ENCODE data around the gene NOP10. TPM values are rescaled to one million over a fixed set of nuclear protein-coding genes. Genes with fewer than 3 reads are reported as not detected.

Gene NOP10
- total and polyA plus RNA-seq, 2 donors (not counting 1 experiment from before 2014, with no cell fraction given), result 68.2 to 133 TPM

DNA sequence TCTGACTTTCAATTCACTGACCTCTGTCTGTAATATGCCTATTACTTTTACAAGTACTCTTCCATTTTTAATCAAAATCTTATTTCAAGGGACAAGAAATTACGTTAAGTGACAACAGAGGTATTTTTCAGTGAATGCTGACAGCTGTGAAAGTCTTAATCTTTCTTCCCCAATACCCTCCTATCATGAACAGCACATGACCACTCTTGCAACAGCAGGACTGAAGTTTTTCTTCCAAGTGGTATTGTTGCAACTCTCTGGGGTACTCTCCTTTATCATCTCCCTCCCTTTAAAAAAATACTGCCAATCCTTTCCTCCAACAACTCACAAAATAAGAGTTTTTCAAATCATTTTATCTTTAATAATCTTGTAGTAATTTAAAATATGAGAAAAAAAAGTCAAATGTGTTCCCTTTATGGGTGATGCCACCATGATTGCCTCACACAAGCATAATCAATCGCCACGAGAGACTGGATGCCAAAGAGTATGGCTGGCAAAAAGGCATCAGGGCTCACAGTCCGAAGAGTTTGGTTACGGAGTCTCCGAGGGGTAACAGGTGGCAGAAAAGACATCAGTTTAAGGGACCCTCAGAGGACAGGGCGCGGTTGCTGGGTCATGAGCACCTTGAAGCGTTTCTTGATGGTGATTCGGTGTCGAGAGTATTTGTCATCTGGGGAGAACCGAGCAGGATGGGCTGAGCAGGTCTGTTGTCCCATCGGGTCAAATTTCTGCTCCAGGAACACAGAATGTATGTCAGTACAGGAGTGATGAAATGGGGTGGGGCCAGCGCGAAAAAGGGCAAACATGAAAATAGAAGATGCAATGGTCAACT is 1.3 kb downstream of the NOP10 start:
- peak overlapping the region; percentile 63 for H3K27ac Mint-ChIP-seq
- H3K4me3 Mint-ChIP-seq, result peak overlapping the region; percentile 85
- DNase-seq (no peak), ATAC-seq (ENCODE audit: low read depth) (no peak)
- H3K4me1 Mint-ChIP-seq, result peaks cover 26% of the 10 kb centered on the region
- intact Hi-C loops (cut with micrococcal nuclease), result loop anchor here (2.0 kb wide), 1 partner anchor 101 kb away; no protein-coding TSS in a partner anchor
- H3K4me2 ChIP-seq (replicated peaks; ENCODE audit: low read depth, low read length, poor library complexity, severe bottlenecking), result peak overlapping the region; percentile 68
- TF ChIP-seq, protein P1, sequence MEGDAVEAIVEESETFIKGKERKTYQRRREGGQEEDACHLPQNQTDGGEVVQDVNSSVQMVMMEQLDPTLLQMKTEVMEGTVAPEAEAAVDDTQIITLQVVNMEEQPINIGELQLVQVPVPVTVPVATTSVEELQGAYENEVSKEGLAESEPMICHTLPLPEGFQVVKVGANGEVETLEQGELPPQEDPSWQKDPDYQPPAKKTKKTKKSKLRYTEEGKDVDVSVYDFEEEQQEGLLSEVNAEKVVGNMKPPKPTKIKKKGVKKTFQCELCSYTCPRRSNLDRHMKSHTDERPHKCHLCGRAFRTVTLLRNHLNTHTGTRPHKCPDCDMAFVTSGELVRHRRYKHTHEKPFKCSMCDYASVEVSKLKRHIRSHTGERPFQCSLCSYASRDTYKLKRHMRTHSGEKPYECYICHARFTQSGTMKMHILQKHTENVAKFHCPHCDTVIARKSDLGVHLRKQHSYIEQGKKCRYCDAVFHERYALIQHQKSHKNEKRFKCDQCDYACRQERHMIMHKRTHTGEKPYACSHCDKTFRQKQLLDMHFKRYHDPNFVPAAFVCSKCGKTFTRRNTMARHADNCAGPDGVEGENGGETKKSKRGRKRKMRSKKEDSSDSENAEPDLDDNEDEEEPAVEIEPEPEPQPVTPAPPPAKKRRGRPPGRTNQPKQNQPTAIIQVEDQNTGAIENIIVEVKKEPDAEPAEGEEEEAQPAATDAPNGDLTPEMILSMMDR (IDR thresholded peaks at IDR 0.05), result no peak
- TF ChIP-seq EZH2 (IDR thresholded peaks at IDR 0.05; ENCODE audit: borderline replicate concordance, insufficient read depth, low read depth, low read length, poor library complexity, severe bottlenecking), result no peak
- H4K20me1 ChIP-seq (ENCODE audit: control insufficient read depth, insufficient read depth, low read length, poor library complexity, severe bottlenecking), result no peaks in the 10 kb centered on the region
- H3K36me3 ChIP-seq (replicated peaks in 1 of 2; ENCODE audit: control extremely low read depth in 1 of 2, control insufficient read depth in 1 of 2, extremely low read depth in 1 of 2, insufficient read depth in 2 of 2, low read length in 1 of 2), result peaks cover 0 to 26% of the 10 kb centered on the region in 2 experiments
- peak overlapping the region; percentile 85 for H3K9ac ChIP-seq (ENCODE audit: low read length)
- peak overlapping the region in 1 of 2 donors; percentile 81 for H3K27ac ChIP-seq (ENCODE audit: low read length in 2 of 2)
- H3K27me3 ChIP-seq (replicated peaks in 1 of 4; ENCODE audit: control extremely low read depth in 1 of 4, control insufficient read depth in 3 of 4, insufficient read depth in 4 of 4, low read length in 3 of 4), result no peaks in the 10 kb centered on the region
- peaks cover 16 to 19% of the 10 kb centered on the region in 2 donors for H3K4me1 ChIP-seq (ENCODE audit: control insufficient read depth in 2 of 2, insufficient read depth in 2 of 2, low read length in 2 of 2)
- POLR2A ChIA-PET, result interaction anchor here (2.2 kb wide), 1 partner anchor 25 kb away, joined by 23 read pairs; the partner anchor contains the start of gene LPCAT4
- H3K27me3 Mint-ChIP-seq, result no peaks in the 10 kb centered on the region
- H3K79me2 ChIP-seq (ENCODE audit: control insufficient read depth, insufficient read depth, low read length), result peaks cover 61% of the 10 kb centered on the region
- CTCF ChIA-PET, result interaction anchor here (2.7 kb wide), 1 partner anchor 26 kb away, joined by 52 read pairs; the partner anchor contains the start of gene LPCAT4
- no peaks in the 10 kb centered on the region for H3K9me3 ChIP-seq (ENCODE audit: control extremely low read depth in 1 of 3, control insufficient read depth in 2 of 3, insufficient read depth in 1 of 3, low read length in 2 of 3)
- H2AFZ ChIP-seq (ENCODE audit: insufficient read depth, low read depth, low read length, poor library complexity, severe bottlenecking), result no peak overlapping the region
- peak overlapping the region in 4 of 5 experiments; percentile 94 to 99 (median 98) for H3K4me3 ChIP-seq (ENCODE audit: control extremely low read depth in 1 of 5, extremely low read depth in 1 of 5, insufficient read depth in 1 of 5, low read depth in 2 of 5, low read length in 4 of 5)
- 98% methylated on average over 12 of the region's 15 CpGs for WGBS (ENCODE audit: insufficient coverage)
- H3K9me3 Mint-ChIP-seq (ENCODE audit: insufficient read depth), result no peaks in the 10 kb centered on the region

DNA sequence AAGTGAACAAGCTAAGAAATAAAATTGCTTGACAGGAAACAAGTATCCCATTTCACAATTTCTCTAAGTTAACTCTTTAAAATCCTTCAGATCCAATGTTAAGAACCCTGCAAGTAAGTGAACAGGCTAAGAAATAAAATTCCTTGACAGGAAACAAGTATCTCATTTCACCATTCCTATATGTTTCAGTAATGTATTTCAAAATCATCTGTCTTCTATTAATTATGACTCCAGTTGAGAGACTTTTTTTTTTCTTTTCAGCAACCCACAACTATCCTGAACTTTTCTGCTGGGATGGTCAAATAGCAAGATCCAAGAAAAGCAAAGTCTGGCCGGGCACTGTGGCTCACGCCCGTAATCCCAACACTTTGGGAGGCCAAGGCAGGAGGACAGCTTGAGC is 3.0 kb downstream of the NOP10 start:
- H3K36me3 ChIP-seq (replicated peaks in 1 of 2; ENCODE audit: control extremely low read depth in 1 of 2, control insufficient read depth in 1 of 2, extremely low read depth in 1 of 2, insufficient read depth in 2 of 2, low read length in 1 of 2), result peaks cover 0 to 26% of the 10 kb centered on the region in 2 experiments
- intact Hi-C loops (cut with micrococcal nuclease), result loop anchor here (10.0 kb wide), 1 partner anchor 645 kb away; the partner anchor contains the start of gene ZNF770
- Mint-ChIP-seq H3K27ac (no peak overlapping the region), H3K4me1 (peaks cover 35% of the 10 kb centered on the region), H3K27me3 (no peaks in the 10 kb centered on the region), H3K4me3 (peak overlapping the region; percentile 26), H3K9me3 (ENCODE audit: insufficient read depth) (no peaks in the 10 kb centered on the region)
- peaks cover 20 to 26% of the 10 kb centered on the region in 2 donors for H3K4me1 ChIP-seq (ENCODE audit: control insufficient read depth in 2 of 2, insufficient read depth in 2 of 2, low read length in 2 of 2)
- ChIA-PET CTCF (interaction anchor here (5.3 kb wide), 1 partner anchor 27 kb away, joined by 37 read pairs; the partner anchor contains the start of gene LPCAT4), POLR2A (interaction anchor here (0.9 kb wide), 1 partner anchor 9 kb away, joined by 3 read pairs; no protein-coding TSS in a partner anchor)
- H3K27me3 ChIP-seq (replicated peaks in 1 of 4; ENCODE audit: control extremely low read depth in 1 of 4, control insufficient read depth in 3 of 4, insufficient read depth in 4 of 4, low read length in 3 of 4), result no peaks in the 10 kb centered on the region
- H3K9ac ChIP-seq (ENCODE audit: low read length), result no peak overlapping the region
- no peak for DNase-seq
- no peak overlapping the region for H3K4me3 ChIP-seq (ENCODE audit: control extremely low read depth in 1 of 5, extremely low read depth in 1 of 5, insufficient read depth in 1 of 5, low read depth in 2 of 5, low read length in 4 of 5)
- no peaks in the 10 kb centered on the region for H4K20me1 ChIP-seq (ENCODE audit: control insufficient read depth, insufficient read depth, low read length, poor library complexity, severe bottlenecking)
- ATAC-seq (ENCODE audit: low read depth), result no peak
- peaks cover 78% of the 10 kb centered on the region for H3K79me2 ChIP-seq (ENCODE audit: control insufficient read depth, insufficient read depth, low read length)
- no peaks in the 10 kb centered on the region for H3K9me3 ChIP-seq (ENCODE audit: control extremely low read depth in 1 of 3, control insufficient read depth in 2 of 3, insufficient read depth in 1 of 3, low read length in 2 of 3)
- H2AFZ ChIP-seq (ENCODE audit: insufficient read depth, low read depth, low read length, poor library complexity, severe bottlenecking), result no peak overlapping the region
- H3K27ac ChIP-seq (ENCODE audit: low read length in 2 of 2), result no peak overlapping the region
- no peak overlapping the region for H3K4me2 ChIP-seq (replicated peaks; ENCODE audit: low read depth, low read length, poor library complexity, severe bottlenecking)
- no peak for TF ChIP-seq EZH2 (IDR thresholded peaks at IDR 0.05; ENCODE audit: borderline replicate concordance, insufficient read depth, low read depth, low read length, poor library complexity, severe bottlenecking)
- TF ChIP-seq, protein P1 (IDR thresholded peaks at IDR 0.05), result no peak
- WGBS (ENCODE audit: insufficient coverage), result 95% methylated on average over 3 of the region's 3 CpGs
